H1 (cell line): Measurements from ENCODE around the gene SPEF2.

Experiments
- BRCA1 ChIP-seq: IDR thresholded peaks from 2 replicates; pipeline ENCODE4 v1.6.1; 2012; ENCODE audit warnings: low read depth, low read length, improper control_type of control experiment
- CEBPB ChIP-seq: IDR thresholded peaks from 2 replicates; pipeline ENCODE4 v1.6.1; 2012; ENCODE audit warnings: low read depth, low read length
- CHD2 ChIP-seq: IDR thresholded peaks from 2 replicates; pipeline ENCODE4 v1.6.1; 2012; ENCODE audit warnings: low read length, improper control_type of control experiment
- EGR1 ChIP-seq: IDR thresholded peaks from 2 replicates; pipeline ENCODE4 v1.6.1; 2011; ENCODE audit warnings: low read depth, low read length, borderline replicate concordance
- MAFK ChIP-seq: IDR thresholded peaks from 2 replicates; pipeline ENCODE4 v1.6.1; 2012; ENCODE audit warnings: low read depth, mild to moderate bottlenecking, improper control_type of control experiment, low read length
- PHF8 ChIP-seq: fragments of 200-600 bp; sonication (generic); conservative IDR thresholded peaks from 2 replicates; pipeline ENCODE4 v1.7.1; 2012; ENCODE audit warnings: low read depth, mild to moderate bottlenecking, inconsistent platforms, low read length, moderate library complexity
- POLR2AphosphoS5 ChIP-seq: IDR thresholded peaks from 2 replicates; pipeline ENCODE4 v1.6.1; 2011; ENCODE audit warnings: low read depth, low read length
- RAD21 ChIP-seq, 2 experiments: IDR thresholded peaks in 1 of 2; conservative IDR thresholded peaks in 1 of 2; 2 replicates each; pipeline ENCODE4 v1.6.1; 2011; ENCODE audit warnings: low read depth in 2 of 2, low read length in 2 of 2, improper control_type of control experiment in 1 of 2, inconsistent platforms in 1 of 2, mild to moderate bottlenecking in 1 of 2, moderate library complexity in 1 of 2
- SP1 ChIP-seq: IDR thresholded peaks from 2 replicates; pipeline ENCODE4 v1.6.1; 2011; ENCODE audit warnings: low read depth, low read length
- SP2 ChIP-seq: IDR thresholded peaks from 2 replicates; pipeline ENCODE4 v1.6.1; 2012; ENCODE audit warnings: mild to moderate bottlenecking, low read length, inconsistent platforms
- TBP ChIP-seq: IDR thresholded peaks from 2 replicates; pipeline ENCODE4 v1.6.1; 2011; ENCODE audit warnings: low read depth, low read length, improper control_type of control experiment
- TF ChIP-seq, protein P1 (sequence below), 3 experiments: IDR thresholded peaks; 1 replicate in 2 of 3; 2 replicates in 1 of 3; pipeline versions ENCODE4 v1.5.1 to v1.6.1; 2011; ENCODE audit warnings: low read length in 3 of 3, mild to moderate bottlenecking in 3 of 3, inconsistent platforms in 2 of 3, low read depth in 1 of 3, moderate library complexity in 1 of 3; ENCODE audit not compliant: insufficient read depth in 1 of 3; ENCODE audit errors: control extremely low read depth in 1 of 3

- TF ChIP-seq POLR2AphosphoS5 (no peak), BRCA1 (no peak), RAD21 (IDR thresholded peaks at IDR 0.05 in 1 of 2, conservative IDR thresholded peaks at IDR 0.05 in 1 of 2; ENCODE audit: low read depth in 2 of 2, low read length in 2 of 2) (no peak), EGR1 (no peak), CEBPB (no peak), PHF8 (no peak), SP1 (no peak), CHD2 (no peak), SP2 (no peak), MAFK (no peak), TBP (no peak)
- TF ChIP-seq, protein P1, sequence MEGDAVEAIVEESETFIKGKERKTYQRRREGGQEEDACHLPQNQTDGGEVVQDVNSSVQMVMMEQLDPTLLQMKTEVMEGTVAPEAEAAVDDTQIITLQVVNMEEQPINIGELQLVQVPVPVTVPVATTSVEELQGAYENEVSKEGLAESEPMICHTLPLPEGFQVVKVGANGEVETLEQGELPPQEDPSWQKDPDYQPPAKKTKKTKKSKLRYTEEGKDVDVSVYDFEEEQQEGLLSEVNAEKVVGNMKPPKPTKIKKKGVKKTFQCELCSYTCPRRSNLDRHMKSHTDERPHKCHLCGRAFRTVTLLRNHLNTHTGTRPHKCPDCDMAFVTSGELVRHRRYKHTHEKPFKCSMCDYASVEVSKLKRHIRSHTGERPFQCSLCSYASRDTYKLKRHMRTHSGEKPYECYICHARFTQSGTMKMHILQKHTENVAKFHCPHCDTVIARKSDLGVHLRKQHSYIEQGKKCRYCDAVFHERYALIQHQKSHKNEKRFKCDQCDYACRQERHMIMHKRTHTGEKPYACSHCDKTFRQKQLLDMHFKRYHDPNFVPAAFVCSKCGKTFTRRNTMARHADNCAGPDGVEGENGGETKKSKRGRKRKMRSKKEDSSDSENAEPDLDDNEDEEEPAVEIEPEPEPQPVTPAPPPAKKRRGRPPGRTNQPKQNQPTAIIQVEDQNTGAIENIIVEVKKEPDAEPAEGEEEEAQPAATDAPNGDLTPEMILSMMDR (IDR thresholded peaks at IDR 0.05; ENCODE audit: control extremely low read depth in 1 of 3, insufficient read depth in 1 of 3, low read depth in 1 of 3, low read length in 3 of 3): no peak
Measured at GRCh38 chr5:35618781-35619180, 1.1 kb downstream of the SPEF2 start.
